Fibroblast of lung (primary cell): ENCODE results near the gene EGR1.

Experiments
- CTCF ChIP-seq, 2 donors: IDR thresholded peaks in 1 of 2; conservative IDR thresholded peaks in 1 of 2; 1 replicate in 1 of 2; 2 replicates in 1 of 2; pipeline ENCODE4 v1.5.1; 2011 to 2012; ENCODE audit warnings: low read length in 2 of 2, control low read depth in 1 of 2, inconsistent platforms in 1 of 2, low read depth in 1 of 2, mild to moderate bottlenecking in 1 of 2
- EZH2 ChIP-seq: IDR thresholded peaks from 2 replicates; pipeline ENCODE4 v1.5.1; 2012; ENCODE audit warnings: low read length, control low read depth, mild to moderate bottlenecking; ENCODE audit errors: missing control alignments

DNA sequence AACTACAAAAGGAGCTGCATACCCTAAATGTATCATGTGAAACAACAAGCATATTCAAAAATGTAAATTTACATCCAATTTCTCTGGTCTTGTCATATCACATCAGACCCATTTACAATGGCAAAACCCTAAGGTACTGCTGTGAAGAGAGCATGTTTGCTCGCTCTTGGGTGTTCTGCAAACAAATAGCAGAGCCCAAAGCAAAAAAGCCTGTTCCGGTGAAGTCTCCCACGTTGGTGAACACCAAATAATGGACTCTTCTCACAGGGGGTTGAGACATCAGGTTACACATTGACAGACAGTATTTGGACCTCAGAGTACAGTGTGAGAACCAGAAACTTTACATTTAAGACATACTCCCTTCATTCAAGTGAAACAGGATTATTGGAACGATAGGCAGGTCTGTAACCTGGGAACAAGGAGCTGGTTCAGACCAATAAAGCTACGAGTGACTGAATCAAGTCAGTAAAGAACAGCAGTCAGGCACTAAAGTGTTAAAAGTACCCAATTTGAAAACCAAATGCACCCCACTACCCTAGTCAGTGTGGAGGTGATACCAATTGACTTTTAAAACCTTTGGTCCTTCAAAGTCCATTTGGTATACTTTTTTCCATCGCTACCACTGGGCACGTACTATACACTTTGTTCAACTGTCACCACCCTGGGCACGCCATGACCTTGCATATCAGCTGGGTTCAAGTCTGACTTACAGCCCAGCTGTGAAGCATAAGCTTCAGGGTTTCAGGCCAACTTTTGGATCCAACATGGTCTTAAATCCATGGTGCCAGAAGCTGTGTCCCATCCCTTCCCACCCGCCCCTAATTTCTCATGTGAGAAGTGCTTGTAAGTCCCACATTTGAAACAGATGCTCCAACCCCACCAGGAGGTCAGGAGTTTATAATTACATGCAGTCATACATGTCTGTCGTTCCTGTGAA lies 41.4 kb downstream of the EGR1 start:
- TF ChIP-seq CTCF (conservative IDR thresholded peaks at IDR 0.05 in 1 of 2, IDR thresholded peaks at IDR 0.05 in 1 of 2; ENCODE audit: low read depth in 1 of 2, low read length in 2 of 2), result no peak
- TF ChIP-seq EZH2, result no peak
